AG10803 (cell line): Measurements from ENCODE around the gene GPC5.
"Not testable (repeated sequence)": the region's sequence is repeated elsewhere in the genome, so short reads cannot be mapped to it uniquely, and the experiment has no call there.

Experiments used
- DNase-seq: peaks from one replicate; pipeline ENCODE4 v3.0.0; 2010; ENCODE audit warnings: low read depth
- H3K4me3 ChIP-seq: 2 replicates; pipeline ENCODE4 v1.5.1; 2011; ENCODE audit warnings: mild to moderate bottlenecking, low read length, control low read depth
- TF ChIP-seq, protein P1 (sequence below): conservative IDR thresholded peaks from 2 replicates; pipeline ENCODE4 v1.5.1; 2011; ENCODE audit warnings: mild to moderate bottlenecking, low read length, control low read depth, inconsistent platforms

GPC5 gene

GRCh38 chr13:91774397-91774796, 376.0 kb downstream of the GPC5 start:
- DNase-seq = no peak
- no peak overlapping the region for H3K4me3 ChIP-seq
- TF ChIP-seq, protein P1, sequence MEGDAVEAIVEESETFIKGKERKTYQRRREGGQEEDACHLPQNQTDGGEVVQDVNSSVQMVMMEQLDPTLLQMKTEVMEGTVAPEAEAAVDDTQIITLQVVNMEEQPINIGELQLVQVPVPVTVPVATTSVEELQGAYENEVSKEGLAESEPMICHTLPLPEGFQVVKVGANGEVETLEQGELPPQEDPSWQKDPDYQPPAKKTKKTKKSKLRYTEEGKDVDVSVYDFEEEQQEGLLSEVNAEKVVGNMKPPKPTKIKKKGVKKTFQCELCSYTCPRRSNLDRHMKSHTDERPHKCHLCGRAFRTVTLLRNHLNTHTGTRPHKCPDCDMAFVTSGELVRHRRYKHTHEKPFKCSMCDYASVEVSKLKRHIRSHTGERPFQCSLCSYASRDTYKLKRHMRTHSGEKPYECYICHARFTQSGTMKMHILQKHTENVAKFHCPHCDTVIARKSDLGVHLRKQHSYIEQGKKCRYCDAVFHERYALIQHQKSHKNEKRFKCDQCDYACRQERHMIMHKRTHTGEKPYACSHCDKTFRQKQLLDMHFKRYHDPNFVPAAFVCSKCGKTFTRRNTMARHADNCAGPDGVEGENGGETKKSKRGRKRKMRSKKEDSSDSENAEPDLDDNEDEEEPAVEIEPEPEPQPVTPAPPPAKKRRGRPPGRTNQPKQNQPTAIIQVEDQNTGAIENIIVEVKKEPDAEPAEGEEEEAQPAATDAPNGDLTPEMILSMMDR = no peak

GRCh38 chr13:91776611-91777193, 378.3 kb downstream of the GPC5 start:
- TF ChIP-seq, protein P1 = no peak
- DNase-seq = no peak
- H3K4me3 ChIP-seq = no peak overlapping the region

GRCh38 chr13:91778123-91778522, 379.7 kb downstream of the GPC5 start:
- TF ChIP-seq, protein P1 = no peak
- no peak overlapping the region for H3K4me3 ChIP-seq
- DNase-seq = no peak

GRCh38 chr13:91781982-91782691, 383.7 kb downstream of the GPC5 start:
- not testable (repeated sequence) for H3K4me3 ChIP-seq, DNase-seq

DNA sequence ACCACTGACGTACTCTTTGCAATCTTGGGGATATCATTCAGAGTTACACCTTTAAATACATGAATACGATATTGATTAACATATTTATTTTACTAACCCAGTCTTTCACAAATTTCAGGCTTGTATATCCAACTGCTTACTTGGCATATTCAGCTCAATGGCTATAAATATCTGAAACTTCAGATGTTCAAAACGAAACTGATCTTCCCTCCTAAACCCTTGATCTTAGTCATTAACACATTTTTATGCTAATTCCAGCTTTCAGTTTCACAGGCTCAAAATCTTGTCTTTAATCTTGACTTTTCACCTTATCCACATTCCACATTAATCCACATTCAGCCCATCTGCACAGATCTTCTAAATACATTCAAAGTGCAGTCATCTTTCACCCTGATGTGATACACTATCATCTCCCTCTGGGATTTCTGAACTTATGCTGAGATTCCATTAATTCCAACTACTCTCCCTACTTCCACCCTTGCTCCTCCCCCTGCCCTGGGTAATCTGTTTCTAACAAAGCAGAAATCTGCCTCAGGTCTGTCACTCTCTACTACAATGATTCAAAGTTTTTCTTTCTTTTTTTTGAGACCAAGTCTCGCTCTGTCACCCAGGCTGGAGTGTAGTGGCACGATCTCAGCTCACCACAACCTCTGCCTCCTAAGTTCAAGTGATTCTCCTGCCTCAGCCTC, 387.2 kb downstream of the GPC5 start:
- no peak overlapping the region for H3K4me3 ChIP-seq
- TF ChIP-seq, protein P1 = no peak
- DNase-seq = no peak

DNA sequence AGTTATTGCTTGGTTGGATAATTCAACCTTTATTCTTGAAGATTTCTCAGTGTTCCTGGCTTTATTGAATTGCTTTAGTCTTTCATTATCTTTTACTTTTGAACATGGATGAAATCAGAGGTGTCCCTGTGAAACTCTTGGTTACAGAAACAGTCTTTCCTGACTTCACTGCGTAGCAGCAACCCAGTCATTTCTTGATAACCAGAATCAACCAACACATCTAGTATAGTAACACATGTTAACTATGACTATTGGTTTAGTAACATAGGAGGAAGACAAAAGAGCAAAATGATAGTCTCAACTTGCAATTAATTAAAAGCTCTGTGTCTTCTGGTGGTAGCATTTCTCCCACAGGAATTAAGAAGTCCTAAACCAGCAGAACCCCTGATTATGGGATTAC, 393.6 kb downstream of the GPC5 start:
- TF ChIP-seq, protein P1 = no peak
- H3K4me3 ChIP-seq = no peak overlapping the region
- no peak for DNase-seq

DNA sequence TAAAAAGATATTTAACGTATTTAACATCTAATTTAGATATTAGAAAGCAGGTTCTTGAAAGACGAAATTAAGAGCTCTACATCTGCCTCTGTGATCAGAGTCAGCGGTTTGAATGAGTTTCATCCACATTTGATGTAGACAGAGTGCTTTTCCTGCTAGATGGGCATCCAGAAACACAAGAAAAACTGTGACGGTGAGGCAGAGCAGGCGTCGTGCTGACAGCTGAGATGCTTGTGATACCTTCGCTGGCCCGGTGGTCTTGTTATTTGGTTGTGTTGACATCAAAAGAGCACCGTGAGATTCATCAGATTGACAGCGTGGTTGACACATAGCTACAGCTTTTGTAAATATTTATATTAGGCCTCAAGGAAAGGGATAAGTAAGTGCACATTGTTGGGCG, 399.1 kb downstream of the GPC5 start:
- DNase-seq = no peak
- TF ChIP-seq, protein P1 = no peak
- H3K4me3 ChIP-seq = no peak overlapping the region

DNA sequence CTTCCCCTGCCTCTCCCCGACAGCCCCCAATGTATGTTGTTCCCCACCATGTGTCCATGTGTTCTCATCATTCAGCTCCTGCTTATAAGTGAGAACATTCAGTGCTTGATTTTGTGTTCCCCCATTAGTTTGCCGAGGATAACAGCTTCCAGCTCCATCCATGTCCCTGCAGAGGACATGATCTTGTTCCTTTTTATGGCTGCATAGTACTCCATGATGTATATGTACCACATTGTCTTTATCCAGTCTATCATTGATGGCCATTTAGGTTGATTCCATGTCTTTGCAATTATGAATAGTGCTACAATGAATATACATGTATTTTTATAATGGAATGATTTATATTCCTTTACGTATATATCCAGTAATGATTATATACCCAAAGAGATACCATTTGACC, 399.9 kb downstream of the GPC5 start:
- DNase-seq, H3K4me3 ChIP-seq: not testable (repeated sequence)

DNA sequence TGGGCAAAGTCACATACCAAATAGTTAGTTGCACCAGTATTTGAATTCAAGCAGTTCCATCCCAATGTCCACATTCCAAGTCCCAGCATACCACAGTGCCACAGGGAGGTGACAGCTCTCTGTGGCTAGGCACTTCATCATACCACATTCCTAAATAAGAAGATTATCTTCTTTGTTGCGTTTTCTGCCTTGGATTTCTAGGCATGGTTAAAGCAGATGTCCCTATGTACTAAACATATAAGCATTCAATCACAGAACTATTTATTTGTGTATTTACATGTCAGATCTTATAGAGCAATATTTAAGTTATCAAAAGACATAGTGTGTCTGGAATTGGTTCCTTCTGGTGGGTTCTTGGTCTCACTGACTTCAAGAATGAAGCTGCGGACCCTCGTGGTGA, 403.4 kb downstream of the GPC5 start:
- not testable (repeated sequence) for DNase-seq, H3K4me3 ChIP-seq
